Measurements from ENCODE around the gene TRAM2. TPM values are rescaled to one million over a fixed set of nuclear protein-coding genes. Genes with fewer than 3 reads are reported as not detected.

The TRAM2 gene
- total RNA-seq, 1 experiment from 2014 or later = 39.1 TPM

DNA sequence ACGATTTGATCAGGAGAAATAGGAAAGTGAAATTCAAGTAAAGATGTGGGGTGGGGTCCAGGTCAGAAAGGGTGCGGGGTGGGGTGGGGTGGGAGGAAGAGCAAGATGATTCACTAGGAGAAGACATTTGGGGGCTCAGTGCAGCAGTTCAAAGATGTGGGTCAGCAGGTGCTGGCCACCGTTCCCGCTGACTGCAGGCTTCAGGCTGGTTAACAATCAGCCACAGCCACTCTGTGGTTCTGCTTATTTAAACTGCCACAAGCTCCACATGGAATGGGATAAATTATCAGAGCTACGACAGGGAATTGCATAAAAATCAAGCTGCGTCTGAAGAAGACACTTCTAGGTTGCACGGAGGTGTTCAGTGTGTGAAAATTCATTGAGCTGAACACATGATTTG, 49.4 kb downstream of the TRAM2 start:
- no peak for DNase-seq (ENCODE audit: low read depth)

DNA sequence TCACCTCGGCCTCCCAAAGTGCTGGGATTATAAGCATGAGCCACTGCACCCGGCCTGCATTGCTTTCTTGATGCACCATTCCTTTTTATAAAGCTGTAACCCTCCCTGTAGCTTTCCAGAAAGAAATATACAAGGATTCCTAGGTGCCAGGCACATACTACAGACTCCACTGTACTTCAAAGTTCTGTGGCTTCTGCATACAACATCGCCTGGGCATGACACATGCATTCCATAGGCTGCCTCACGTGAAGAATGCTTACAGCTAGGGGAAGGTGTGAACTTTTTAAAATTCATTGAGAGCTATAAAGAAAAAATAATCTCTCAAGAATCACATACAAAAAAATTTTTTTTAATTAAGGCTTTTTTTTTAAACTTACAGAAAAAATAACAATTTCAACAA, 50.2 kb downstream of the TRAM2 start:
- peak; percentile 43 for DNase-seq (ENCODE audit: low read depth)

DNA sequence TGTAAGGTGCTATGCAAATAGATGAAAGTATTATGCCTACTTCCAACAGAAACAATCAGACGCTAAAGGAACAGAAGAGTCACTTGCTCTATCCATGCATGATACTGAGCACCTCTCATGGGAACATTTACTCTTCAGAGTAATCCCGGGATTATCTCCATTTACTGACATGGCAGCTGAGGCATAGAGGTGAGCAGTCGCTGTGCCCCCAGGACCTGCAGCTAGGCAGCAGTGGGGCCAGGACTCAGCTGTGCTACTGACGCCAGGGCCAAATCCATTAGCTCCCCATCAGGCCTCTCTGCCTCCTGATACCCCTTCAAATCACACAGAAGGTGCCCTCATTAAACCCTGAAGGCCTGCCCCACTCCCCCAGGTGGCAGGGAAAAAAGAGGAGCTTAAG, 51.9 kb downstream of the TRAM2 start:
- DNase-seq (ENCODE audit: low read depth) = no peak

DNA sequence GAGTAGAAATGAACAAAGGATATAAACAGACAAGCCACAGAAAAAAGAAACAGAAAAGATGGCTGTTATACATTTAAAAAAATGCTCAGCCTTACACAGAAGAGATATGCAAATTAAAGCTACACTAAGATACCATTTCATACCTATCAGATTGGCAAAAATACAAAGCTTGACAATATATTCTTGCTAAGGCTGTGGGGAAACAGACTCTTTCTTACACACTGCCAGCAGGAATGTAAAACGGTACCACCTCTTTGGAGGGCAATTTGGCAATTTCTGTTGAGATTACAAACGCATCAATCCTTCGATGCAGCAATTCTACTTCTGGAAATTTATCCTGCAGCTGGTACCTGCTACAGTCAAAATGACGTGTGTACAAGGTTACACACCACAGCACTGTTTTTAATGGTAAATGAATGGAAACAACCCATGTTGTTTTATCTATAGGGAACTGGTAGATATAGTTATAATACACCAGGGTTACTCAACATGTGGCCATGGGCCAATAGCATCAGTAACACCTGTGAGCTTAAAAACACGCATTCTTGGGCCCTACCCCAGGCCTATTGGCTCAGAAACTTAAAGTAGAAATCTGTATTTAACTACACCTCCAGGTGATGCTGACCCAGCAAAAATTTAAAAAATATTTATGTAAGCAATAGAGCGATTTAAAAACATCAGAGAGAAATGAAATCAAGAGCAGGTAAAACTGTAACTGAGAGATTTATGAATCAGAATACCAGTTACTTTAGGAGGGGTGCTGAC, 53.3 kb downstream of the TRAM2 start:
- no peak for DNase-seq (ENCODE audit: low read depth)

DNA sequence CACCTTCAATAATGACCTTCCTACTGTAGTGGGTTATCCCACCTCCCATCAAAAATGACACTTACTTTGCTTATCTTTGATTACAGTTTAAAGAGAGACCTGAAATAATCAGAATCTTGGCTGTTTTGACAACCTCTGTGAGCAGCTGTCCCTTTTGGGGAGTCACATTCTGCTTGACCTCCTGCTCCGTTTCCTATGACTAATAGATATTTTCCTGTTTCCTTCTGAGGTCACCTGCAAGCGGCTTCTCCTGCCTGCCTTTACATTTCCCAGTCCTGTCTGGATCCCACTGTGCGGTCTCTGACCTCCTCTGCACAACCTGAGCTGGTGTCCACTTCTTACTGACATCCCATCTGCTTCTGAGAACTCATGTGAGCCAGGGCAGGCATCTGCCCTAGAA, 54.2 kb downstream of the TRAM2 start:
- DNase-seq (ENCODE audit: low read depth) = peak; percentile 50

DNA sequence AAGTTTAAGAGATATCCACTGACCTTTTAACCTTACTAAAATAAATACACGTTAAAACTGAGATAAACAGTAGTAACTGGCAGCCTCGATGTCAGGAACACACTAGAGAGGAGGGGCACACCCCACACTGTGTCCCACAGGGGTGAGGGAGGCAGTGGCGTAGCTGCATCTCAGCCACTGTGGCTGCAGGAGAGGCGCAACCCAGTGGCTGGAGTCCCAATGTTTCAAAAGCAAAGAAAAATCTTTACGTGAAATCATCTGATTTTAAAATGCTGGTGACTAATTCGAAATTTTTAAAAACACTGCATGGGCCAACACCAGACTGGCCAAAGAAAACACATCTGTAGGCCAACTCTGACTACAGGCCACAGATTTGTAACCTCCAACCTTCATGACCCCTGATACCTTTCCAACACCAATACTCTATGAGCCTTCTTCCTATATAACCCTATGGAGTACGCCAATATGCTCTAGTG, 54.7 kb downstream of the TRAM2 start:
- DNase-seq (ENCODE audit: low read depth) = peak; percentile 49

DNA sequence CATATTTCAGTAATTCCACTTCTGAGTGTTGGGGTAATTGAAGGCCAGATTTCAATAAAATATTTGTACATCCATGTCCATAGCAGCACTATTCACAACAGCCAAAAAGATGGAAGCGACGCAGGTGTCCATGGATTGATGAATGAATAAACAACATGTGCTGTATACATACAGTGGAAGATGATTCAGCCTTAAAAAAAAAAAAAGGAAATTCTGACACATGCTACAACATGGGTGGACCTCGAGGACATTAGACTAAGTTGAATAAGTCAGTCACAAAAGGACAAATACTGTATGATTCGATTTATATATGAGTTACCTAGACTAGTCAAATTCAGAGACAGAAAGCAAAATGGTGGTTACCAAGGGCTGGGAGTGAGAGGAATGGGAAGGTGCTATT, 57.2 kb downstream of the TRAM2 start:
- DNase-seq (ENCODE audit: low read depth) = no peak

DNA sequence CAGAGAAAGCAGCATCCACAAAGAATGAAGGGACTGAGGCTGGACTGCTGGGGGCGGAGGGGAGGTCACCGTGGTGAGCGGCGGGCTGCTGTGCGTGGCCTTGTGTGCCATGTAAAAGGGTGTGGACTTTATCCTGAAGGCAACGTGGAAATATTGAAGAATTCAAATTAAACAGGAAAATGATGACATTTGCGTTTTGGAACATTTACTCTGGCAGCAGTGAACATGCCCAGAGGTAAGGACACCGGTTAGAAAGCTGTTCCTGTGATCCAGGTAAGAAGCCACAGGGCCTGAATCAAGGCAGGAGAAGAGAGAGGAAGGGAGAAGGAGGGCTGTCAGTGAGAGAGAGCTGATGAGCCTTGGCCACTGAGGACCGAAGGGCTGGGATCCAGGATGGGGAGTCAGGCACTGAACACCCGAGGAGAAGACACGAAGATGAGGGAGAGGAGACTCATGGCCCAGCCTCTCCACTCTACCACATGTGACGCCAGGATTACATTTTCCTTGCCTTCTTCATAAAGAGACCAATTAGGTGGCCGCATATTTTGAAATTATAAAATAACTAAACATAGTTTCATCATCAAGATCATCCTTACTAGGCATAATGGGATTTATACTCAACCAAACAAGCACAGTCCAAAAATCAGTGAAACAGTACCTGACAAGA, 58.4 kb downstream of the TRAM2 start:
- DNase-seq (ENCODE audit: low read depth) = no peak

DNA sequence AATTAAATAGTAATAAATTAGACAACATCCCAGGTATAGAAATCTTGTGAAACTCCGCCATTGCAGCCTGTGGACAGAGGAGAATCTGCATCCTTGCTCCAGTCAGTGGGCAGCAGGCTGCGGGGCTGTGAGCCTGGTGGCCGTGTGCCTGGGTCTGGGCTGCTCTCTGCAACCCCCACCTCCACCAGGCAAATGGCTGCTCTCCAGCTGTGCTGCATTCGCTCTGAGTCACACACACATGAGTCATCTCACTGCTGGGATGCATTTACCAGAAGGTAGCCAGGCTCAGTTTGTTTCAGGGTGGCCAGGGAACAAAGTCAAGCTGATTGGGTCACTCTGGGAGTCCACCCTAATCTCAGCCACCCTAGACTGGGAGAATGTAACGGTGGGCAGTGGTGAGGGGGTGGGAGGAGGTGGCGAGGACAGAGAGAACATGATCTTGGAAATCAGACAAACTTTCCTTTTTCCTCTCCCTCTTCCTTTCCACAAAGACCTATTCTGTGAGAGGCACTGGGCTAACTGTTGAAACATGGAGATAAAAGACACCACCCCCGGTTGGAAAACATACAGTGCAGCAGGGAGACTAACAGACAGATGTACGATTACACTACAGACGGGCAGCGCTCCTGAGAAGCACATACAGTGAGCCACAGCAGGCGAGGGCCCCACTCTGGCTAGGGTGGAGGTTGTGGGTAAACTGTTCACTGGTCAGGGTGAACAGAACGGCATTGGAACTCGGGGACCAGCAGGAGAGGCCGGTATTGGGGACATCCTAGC, 59.2 kb downstream of the TRAM2 start:
- peak; percentile 97 for DNase-seq (ENCODE audit: low read depth)

DNA sequence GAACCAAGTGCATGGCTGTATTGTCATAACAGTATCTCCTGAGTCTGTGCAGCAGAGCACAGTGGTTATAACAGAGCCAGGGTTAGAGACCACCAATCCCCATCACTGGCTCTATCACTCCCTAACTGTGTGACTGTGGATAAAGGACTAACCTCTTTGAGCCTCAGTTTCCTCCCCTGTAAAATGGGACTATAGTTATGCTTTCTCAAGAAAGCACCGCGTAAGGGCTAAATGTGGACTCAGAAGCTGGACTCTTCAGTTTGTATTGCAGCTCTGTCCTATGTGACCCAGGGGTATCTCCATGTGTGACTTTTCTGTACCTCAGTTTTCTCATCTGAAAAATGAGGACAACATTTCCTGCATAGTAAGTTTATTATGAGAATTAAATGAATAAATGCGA, 59.9 kb downstream of the TRAM2 start:
- no peak for DNase-seq (ENCODE audit: low read depth)

DNA sequence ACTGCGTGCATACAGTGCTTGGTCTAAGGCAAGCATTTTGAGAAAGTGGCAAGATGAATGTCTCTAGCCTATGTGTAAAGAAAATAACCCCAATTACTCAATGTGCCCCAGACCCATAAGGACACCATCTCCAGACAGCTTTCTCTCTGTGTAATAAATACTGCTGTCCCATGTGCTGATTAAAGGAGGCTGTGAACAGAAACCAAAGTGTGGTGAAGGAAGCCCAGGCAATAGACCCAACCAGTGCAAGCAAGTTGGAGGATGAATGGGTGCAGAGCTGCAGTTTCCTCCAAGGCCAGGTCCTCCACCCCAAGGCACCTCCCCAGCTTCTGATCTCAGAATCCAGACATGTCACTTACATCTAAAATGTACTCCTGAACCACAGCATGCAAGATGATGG, 60.6 kb downstream of the TRAM2 start:
- DNase-seq (ENCODE audit: low read depth) = no peak

DNA sequence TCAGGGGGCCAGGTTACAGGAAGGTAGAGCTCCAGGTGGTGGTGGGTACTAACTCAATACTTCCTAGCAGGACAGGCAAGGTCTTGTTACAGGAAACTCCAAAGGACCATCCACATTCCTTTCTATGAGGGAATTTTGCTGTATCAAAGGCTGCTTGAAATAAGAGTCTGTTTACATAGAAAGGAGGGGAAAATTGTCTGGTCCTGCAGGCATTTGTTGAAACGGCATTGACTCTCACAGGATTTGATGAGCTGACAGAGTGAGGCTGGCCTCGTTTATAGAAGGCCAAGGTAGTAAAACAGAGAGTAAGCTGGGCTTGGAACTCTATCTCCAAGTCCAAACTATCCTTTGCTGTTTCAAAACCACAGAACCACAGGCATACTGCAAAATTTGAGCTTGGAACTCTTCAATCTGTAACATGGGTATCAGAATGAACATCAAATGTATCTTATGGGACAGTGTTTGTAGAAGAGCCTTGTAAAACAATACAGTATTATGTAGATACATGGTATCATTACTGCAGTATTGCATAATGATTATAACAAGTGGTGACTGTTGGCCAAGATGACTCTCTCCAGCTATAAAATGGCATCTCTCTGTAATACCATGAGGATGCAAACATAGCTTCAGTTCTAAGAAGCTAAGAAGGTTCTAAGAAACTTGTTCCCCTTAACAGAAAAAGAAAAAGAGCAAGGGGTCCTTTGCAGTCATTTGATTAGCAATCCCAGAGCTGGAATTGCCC, 61.5 kb downstream of the TRAM2 start:
- DNase-seq (ENCODE audit: low read depth) = no peak

DNA sequence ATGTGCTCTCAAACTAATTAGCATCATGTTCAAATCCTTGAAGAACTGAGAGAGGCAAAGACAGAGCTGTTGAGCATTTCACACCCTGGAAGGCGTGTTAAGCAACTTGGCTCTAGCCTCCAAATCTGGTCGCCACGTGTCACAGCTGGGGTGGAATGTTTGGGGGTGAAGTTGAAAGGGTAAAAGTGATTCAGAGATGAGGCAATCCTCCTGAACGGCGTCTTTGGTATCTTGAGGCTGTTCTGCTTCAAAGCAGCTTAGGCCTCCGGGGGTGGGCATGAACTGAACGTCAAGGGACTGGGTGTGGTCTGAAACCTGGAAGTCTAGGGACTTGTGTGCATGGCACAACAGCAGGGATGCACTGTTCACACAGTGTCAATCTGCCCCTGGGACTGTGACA, 62.3 kb downstream of the TRAM2 start:
- peak; percentile 74 for DNase-seq (ENCODE audit: low read depth)

DNA sequence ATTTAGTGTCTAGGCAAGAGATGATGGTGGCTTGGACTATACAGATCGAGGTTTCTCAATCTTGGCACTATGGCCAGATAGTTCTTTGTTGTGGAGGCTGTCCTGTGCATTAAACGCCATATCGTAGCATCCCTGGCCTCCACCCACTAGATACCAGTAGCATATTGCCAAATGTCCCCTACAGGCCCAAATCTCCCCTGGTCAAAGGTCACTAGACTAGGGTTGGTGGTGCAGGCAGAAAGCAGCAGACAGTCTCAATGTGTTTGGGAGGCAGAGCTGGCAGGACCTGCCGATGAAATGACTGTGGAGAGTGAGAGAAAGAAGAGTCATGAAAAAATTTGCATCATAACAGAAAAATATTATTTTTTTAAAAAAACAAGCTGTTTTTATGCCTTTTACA, 63.0 kb downstream of the TRAM2 start:
- DNase-seq (ENCODE audit: low read depth) = no peak

DNA sequence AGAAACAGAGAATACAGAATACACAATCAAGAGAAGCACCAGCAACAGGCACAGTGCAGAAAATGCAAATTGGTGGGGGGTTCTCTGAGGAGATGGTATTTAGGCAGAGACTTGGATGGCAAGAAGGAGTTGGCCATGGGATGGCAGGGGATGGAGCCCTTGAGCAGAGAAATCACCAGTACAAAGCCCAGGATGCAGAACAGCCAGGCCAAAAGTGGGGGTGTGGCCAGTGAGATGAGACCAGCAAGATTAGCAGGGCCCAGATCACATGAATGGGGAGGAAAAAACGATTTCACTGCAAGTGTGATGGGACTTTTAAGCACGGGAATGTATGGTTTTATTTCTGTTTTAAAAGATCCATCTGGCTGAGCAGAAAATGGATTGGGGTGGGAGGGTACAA, 63.4 kb downstream of the TRAM2 start:
- DNase-seq (ENCODE audit: low read depth) = no peak

DNA sequence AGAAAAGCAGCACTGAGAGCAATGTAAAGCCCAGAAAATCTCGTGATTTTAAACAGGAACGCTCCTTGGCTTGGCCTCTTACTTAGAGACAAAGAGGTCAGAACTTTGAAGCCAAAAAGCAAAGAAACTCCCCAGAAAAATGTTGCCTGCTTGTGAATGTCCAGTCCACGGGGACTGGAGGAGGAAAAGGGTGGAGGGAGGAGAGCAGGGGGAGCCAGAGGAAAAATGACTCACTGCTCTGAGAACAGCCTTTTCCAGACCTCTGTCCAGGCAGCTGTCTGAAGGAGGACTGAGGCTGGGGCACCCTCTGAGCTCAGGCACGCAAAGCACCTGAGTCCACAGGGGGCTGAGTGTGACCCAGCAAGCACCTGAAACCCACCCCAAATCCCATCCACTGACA, 64.7 kb downstream of the TRAM2 start:
- DNase-seq (ENCODE audit: low read depth) = peak; percentile 79

DNA sequence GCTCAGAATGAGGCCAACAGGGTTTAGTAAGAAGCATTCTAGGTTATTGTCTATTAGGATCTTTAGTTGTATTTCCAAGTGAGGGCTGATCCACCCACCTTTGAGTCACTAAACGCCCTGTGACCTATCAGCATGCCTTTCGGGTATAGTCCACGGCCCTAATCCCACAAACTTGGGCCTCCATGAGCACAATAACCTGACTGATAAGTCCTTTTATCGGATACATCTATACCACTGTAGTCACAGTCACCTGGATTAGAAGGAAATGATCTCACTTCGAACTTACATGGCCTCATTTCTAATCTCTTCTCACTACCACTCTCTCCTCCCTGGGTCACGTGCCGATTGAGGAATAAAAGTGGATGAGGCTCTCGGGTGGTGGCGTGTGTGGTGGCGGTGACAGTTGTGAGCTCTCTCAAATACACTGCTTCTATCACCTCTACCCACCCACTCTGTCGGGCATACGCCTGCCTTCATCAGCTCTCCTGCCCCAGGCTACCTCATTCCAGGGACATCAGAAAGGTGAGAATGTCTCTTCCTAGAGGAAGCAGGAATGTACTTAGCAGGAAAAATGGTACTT, 65.2 kb downstream of the TRAM2 start:
- peak; percentile 48 for DNase-seq (ENCODE audit: low read depth)

DNA sequence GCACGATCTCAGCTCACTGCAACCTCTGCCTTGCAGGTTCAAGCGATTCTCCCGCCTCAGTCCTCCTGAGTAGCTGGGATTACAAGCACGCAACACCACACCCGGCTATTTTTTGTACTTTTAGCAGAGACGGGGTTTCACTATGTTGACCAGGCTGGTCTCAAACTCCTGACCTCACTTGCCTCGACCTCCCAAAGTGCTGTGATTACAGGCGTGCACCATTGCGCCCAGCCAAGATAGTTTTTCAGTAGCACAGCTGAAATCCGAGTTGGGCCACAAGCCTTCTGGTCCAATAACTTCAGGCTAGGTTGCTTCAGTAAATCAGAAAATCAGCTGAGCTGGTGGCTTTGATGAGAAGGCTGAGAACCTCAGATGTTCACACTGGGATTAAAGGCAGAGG, 65.7 kb downstream of the TRAM2 start:
- no peak for DNase-seq (ENCODE audit: low read depth)

DNA sequence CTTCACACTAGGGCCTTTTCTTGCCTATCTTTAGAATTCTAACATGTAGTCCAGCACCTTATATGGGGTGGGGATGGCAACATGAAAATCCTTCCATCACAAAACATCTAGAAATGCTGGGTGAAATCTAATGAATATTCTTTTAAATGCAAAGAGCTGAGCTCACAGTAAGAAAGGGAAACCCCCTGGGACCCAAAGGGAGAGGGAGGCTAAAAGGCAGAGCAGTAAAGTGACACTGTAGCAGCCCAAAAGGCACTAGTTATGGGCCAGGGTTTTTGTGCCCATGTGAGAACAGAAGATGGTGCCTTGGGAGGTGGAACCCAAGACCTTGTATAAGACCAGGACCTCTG, 66.7 kb downstream of the TRAM2 start:
- DNase-seq (ENCODE audit: low read depth) = no peak

DNA sequence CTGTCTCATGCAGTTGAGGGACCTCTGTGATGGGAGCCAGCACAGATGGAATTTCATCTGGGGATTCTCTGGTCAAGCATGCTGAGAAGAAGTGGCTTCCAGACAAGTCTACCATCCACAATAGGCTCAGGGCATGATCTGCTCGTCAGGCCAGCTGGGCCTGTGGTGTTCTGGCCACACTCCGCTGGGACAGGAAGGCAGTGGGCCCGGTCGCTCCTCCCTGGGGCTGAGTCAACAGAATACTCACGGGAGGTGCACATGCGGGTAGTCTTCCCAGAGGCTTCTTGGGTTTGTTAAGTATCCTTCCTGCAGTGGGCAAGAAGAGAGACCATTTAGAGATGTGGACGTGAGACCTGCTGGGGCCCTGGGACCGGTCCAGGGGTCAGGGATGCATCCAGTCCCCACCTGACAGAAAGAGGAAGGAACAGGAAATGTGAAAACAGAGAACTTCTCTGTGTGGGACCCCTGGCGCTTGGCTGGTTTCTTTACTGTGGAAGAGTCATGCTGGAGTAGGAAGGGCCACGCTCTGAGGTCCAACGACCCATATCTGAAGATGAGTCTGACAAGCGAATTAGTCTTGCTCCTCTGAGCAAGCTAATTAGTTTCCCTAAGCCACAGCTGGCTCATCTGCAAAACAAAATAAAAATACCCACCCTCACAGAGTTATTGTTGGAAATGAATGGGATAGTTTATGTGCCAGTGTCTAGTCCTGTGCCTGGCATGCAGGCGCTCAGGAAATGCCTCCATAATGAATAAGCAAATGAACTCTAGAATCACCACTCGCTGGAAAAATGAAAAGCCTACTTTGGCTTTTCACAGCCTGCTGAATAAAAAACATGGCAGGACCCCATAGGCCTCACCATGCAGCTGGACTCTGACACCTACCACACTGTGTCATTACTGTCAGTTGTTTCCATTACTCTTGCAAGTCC, 67.3 kb downstream of the TRAM2 start:
- DNase-seq (ENCODE audit: low read depth) = peak; percentile 81
